Measurements from ENCODE around the gene SIL1. TPM values are rescaled to one million over a fixed set of nuclear protein-coding genes. Genes with fewer than 3 reads are reported as not detected.
"Not testable (repeated sequence)": the region's sequence is repeated elsewhere in the genome, so short reads cannot be mapped to it uniquely, and the experiment has no call there.

The SIL1 gene
- total and polyA plus RNA-seq, 2 donors (not counting 3 experiments of a cell fraction or from before 2014, with no cell fraction given) = 47.6 to 67.2 TPM

- H3K4me2 ChIP-seq (ENCODE audit: insufficient read depth, low read length); H4K20me1 ChIP-seq (replicated peaks; ENCODE audit: control insufficient read depth, extremely low read depth, insufficient read depth, low read length); H3K9ac ChIP-seq (replicated peaks; ENCODE audit: extremely low read depth, insufficient read depth, low read length); H2AFZ ChIP-seq (ENCODE audit: low read depth, low read length); dilution Hi-C loops (cut with MboI; ENCODE audit: extremely low pct_ligation_motif_present, low sequenced_read_pairs); H3K36me3 ChIP-seq (ENCODE audit: control insufficient read depth in 2 of 2, extremely low read depth in 1 of 2, insufficient read depth in 2 of 2, low read length in 2 of 2); DNase-seq (ENCODE audit: low read depth, low spot score); BruUV-seq (replicated peaks); FAIRE-seq; H3K4me3 ChIP-seq (replicated peaks in 1 of 3; ENCODE audit: insufficient read depth in 1 of 3, low read depth in 1 of 3, low read length in 3 of 3); H3K27ac ChIP-seq (ENCODE audit: insufficient read depth, low read depth, low read length); H3K4me1 ChIP-seq (ENCODE audit: control insufficient read depth, extremely low read depth, insufficient read depth, low read length); H3K9me3 ChIP-seq (replicated peaks; ENCODE audit: control insufficient read depth, insufficient read depth, low read length); H3K9me1 ChIP-seq (replicated peaks; ENCODE audit: control insufficient read depth, extremely low read depth, insufficient read depth, low read length); H3K79me2 ChIP-seq (ENCODE audit: control insufficient read depth, insufficient read depth, low read length); CTCF ChIA-PET; POLR2A ChIA-PET; H3K27me3 ChIP-seq (ENCODE audit: control insufficient read depth in 2 of 2, insufficient read depth in 2 of 2, low read length in 2 of 2); intact Hi-C loops (cut with micrococcal nuclease): not testable (repeated sequence)
Measured at GRCh38 chr5:139073956-139074355, 124.2 kb downstream of the SIL1 start.

GRCh38 chr5:139068494-139069151 lies 129.5 kb downstream of the SIL1 start:
- Histone ChIP-seq H3K4me2 (ENCODE audit: insufficient read depth, low read length) (no peak overlapping the region), H3K4me3 (replicated peaks in 1 of 3; ENCODE audit: insufficient read depth in 1 of 3, low read depth in 1 of 3, low read length in 3 of 3) (no peak overlapping the region), H3K27ac (ENCODE audit: insufficient read depth, low read depth, low read length) (no peak overlapping the region), H3K9me3 (replicated peaks; ENCODE audit: control insufficient read depth, insufficient read depth, low read length) (no peaks in the 10 kb centered on the region), H3K27me3 (ENCODE audit: control insufficient read depth in 2 of 2, insufficient read depth in 2 of 2, low read length in 2 of 2) (no peaks in the 10 kb centered on the region), H4K20me1 (replicated peaks; ENCODE audit: control insufficient read depth, extremely low read depth, insufficient read depth, low read length) (no peaks in the 10 kb centered on the region), H2AFZ (ENCODE audit: low read depth, low read length) (no peak overlapping the region), H3K4me1 (ENCODE audit: control insufficient read depth, extremely low read depth, insufficient read depth, low read length) (no peaks in the 10 kb centered on the region), H3K36me3 (ENCODE audit: control insufficient read depth in 2 of 2, extremely low read depth in 1 of 2, insufficient read depth in 2 of 2, low read length in 2 of 2) (no peaks in the 10 kb centered on the region), H3K9ac (replicated peaks; ENCODE audit: extremely low read depth, insufficient read depth, low read length) (no peak overlapping the region), H3K9me1 (replicated peaks; ENCODE audit: control insufficient read depth, extremely low read depth, insufficient read depth, low read length) (no peaks in the 10 kb centered on the region), H3K79me2 (ENCODE audit: control insufficient read depth, insufficient read depth, low read length) (no peaks in the 10 kb centered on the region)
- POLR2A ChIA-PET = no interaction called here
- CTCF ChIA-PET = no interaction called here
- dilution Hi-C loops (cut with MboI; ENCODE audit: extremely low pct_ligation_motif_present, low sequenced_read_pairs) (no loop called here), intact Hi-C loops (cut with micrococcal nuclease) (no loop called here)
- BruUV-seq (replicated peaks) = no TSS peak
- TF ChIP-seq, protein P1, sequence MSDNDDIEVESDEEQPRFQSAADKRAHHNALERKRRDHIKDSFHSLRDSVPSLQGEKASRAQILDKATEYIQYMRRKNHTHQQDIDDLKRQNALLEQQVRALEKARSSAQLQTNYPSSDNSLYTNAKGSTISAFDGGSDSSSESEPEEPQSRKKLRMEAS (IDR thresholded peaks at IDR 0.05; ENCODE audit: insufficient read depth, insufficient read length) = no peak
- TF ChIP-seq GATA2 (IDR thresholded peaks at IDR 0.05; ENCODE audit: insufficient read depth, insufficient read length, low read depth, low read length) (no peak), POLR2AphosphoS5 (IDR thresholded peaks at IDR 0.05; ENCODE audit: insufficient read depth, low read depth, low read length) (no peak), JUN (IDR thresholded peaks at IDR 0.05; ENCODE audit: borderline replicate concordance, insufficient read depth, insufficient read length, low read depth) (no peak)
- FAIRE-seq = no peak
- DNase-seq (ENCODE audit: low read depth, low spot score) = no peak
